ENCODE data around the gene GPRC5B.

- TF ChIP-seq EZH2 (IDR thresholded peaks at IDR 0.05; ENCODE audit: borderline replicate concordance, low read depth, low read length, severe bottlenecking) (no peak), CTCF (IDR thresholded peaks at IDR 0.05; ENCODE audit: extremely low read depth in 1 of 2, insufficient read depth in 1 of 2, low read depth in 1 of 2, low read length in 2 of 2) (no peak)
These were observed 31.4 kb downstream of the GPRC5B start for GRCh38 chr16:19853132-19853741.

All from endothelial cell of umbilical vein (primary cell).